KOPT-K1 (cell line): Measurements from ENCODE around the gene CYB561D2.

Experiments used
- H3K27ac ChIP-seq: fragments of 200-600 bp; sonication (generic); 2 replicates; pipeline ENCODE4 v1.5.1; 2016; ENCODE audit warnings: antibody characterized with exemption, mild to moderate bottlenecking, low read depth, low read length; ENCODE audit not compliant: poor library complexity, severe bottlenecking
- H3K36me3 ChIP-seq: fragments of 200-600 bp; sonication (generic); 2 replicates; pipeline ENCODE4 v1.5.1; 2017; ENCODE audit warnings: antibody characterized with exemption, mild to moderate bottlenecking, low read length, moderate library complexity; ENCODE audit not compliant: insufficient read depth
- H3K9me3 ChIP-seq: fragments of 200-600 bp; sonication (generic); 2 replicates; pipeline ENCODE4 v1.5.1; 2017; ENCODE audit warnings: antibody characterized with exemption, low read length, mild to moderate bottlenecking; ENCODE audit not compliant: insufficient read depth, poor library complexity, severe bottlenecking

CYB561D2 gene

GRCh38 chr3:50380405-50381085 is 29.9 kb downstream of the CYB561D2 start:
- Histone ChIP-seq H3K27ac (no peak overlapping the region), H3K9me3 (no peaks in the 10 kb centered on the region), H3K36me3 (no peaks in the 10 kb centered on the region)

- Histone ChIP-seq H3K27ac (no peak overlapping the region), H3K36me3 (no peaks in the 10 kb centered on the region), H3K9me3 (no peaks in the 10 kb centered on the region)
Observed at GRCh38 chr3:50381383-50381782, 30.7 kb downstream of the CYB561D2 start.

DNA sequence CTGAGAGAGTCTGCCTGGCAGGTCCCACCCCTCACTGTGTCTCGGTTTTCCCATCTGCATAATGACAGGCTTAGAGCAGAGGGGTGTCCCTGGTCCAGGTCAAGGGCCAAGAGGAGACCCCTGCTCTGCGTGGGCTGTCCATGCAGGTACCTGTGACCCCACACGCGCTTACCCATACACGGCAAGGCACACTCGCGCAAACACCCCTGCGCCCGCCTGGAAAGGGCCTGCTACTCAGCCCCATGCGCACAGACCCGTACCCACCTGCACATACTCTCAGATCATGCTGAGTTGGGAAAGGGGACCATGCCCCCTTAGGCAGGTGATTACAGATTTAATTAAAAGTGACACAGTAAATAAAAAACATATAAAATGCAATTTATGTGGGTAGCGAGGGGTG is 32.1 kb downstream of the CYB561D2 start:
- H3K36me3 ChIP-seq, result no peaks in the 10 kb centered on the region
- no peaks in the 10 kb centered on the region for H3K9me3 ChIP-seq
- H3K27ac ChIP-seq, result no peak overlapping the region

DNA sequence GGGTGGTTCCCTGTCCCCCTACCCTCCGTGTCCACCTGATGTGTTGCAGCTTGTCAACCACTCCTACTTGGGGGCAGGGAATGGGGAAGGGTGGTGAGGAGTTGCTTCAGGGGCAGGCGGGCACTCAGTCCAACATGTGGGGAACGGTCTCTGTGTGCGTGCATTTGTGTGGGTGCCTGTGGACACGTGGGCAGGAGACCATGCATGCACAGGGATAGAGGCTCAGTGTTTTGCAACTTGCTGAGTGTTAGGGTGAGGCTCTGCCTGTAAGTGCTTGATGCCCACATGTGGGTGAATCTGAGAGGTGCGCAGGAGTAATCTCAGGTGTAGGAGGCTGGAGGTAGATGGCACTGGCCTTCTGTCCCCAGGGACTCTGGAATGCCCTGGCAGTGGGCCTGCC is 33.1 kb downstream of the CYB561D2 start:
- Histone ChIP-seq H3K36me3 (no peaks in the 10 kb centered on the region), H3K9me3 (no peaks in the 10 kb centered on the region)

DNA sequence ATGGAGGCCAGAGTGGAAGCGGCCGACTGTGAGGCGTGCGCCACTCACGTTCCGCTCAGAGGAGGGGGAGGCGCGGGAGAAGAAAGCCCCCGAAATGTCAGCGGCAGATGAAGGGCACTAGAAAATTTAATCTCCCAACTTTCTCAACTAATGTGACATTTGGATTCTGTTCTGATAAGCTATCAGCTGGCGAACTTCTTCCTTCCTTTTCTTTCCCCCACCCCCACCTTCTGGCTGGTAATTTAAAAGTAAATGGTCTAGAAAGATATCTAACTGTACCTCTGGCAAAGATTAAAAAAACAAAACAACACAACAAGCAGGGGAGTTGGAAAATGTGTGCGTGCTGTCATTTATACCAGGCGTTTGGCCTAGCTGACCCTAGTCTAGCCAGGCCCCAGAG is 35.1 kb downstream of the CYB561D2 start:
- no peaks in the 10 kb centered on the region for H3K9me3 ChIP-seq
- no peak overlapping the region for H3K27ac ChIP-seq
- H3K36me3 ChIP-seq, result no peaks in the 10 kb centered on the region

More for the DNA sequence above, 33.1 kb downstream of the CYB561D2 start:
- no peak overlapping the region for H3K27ac ChIP-seq

GRCh38 chr3:50388016-50388719 is 37.5 kb downstream of the CYB561D2 start:
- no peaks in the 10 kb centered on the region for H3K36me3 ChIP-seq
- no peak overlapping the region for H3K27ac ChIP-seq
- H3K9me3 ChIP-seq, result no peaks in the 10 kb centered on the region

DNA sequence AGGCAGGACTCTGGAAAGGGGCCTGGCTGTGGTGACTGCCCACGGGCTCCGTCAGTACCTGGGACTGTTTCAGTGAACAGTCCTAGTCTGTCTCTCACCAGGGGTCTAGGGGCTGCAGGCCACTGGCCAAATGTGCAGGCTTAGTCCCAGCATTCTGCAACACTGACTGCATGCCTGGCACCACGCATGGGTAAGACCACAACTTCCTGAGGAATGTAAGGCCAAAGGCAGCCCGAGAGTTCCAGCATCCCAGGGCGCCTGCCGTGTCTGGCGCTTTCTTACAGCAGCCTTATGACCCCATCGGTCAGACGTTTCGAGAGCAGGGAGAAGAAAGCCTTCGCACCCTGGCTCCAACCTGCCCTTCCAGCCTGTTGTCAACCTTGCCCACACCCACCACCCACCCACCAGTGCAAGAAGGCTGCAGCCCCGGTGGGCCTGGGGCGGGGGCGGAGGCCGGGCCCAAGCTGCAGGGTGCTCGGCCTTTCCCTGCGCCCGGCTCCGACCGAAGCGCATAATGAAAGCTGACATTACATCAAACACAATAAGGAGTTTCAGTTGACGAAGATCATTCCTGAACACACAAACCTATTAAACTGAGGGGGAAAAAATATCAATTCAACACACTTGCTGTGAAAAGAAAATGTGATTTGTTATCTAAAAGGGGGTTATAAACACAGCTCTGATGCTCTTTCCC is 38.2 kb downstream of the CYB561D2 start:
- Histone ChIP-seq H3K27ac (no peak overlapping the region), H3K36me3 (no peaks in the 10 kb centered on the region), H3K9me3 (no peaks in the 10 kb centered on the region)

GRCh38 chr3:50389414-50389767 is 38.7 kb downstream of the CYB561D2 start:
- no peaks in the 10 kb centered on the region for H3K9me3 ChIP-seq
- H3K36me3 ChIP-seq, result no peaks in the 10 kb centered on the region
- H3K27ac ChIP-seq, result no peak overlapping the region

DNA sequence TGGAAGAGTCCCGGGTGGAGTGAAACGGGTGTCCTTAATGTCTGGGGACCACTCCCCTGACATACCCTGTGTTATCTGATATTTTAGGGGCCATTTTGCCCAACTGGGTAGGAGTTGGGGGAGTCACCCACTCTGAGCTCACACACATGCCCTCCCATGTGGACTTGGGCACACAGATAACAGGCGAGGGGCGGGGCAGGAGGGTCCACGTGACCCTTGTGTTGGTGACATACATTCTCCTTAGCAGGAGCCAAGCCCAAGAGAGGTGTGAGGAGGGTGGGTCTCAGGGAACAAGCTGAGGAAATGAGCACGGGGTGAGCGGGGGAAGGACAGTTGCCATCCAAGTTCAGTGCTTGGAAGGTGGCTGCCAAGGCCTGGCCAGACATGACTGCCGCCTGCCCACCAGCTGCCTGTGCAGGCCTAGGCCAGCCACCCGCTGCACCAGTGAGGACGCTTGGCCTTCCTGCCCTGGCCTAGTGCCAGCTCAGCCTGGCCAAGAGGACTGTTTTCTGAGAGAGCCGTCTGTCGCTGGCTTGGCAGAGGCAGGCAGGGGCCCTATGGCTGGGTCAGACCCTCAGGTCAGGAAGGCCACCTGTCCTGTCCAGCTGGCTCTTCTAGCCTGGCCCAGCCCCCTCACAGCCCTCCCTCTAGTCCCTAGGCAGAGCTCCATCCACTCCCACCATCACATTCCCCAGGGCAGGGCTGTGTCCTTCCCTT is 40.0 kb downstream of the CYB561D2 start:
- Histone ChIP-seq H3K27ac (no peak overlapping the region), H3K36me3 (no peaks in the 10 kb centered on the region), H3K9me3 (no peaks in the 10 kb centered on the region)

DNA sequence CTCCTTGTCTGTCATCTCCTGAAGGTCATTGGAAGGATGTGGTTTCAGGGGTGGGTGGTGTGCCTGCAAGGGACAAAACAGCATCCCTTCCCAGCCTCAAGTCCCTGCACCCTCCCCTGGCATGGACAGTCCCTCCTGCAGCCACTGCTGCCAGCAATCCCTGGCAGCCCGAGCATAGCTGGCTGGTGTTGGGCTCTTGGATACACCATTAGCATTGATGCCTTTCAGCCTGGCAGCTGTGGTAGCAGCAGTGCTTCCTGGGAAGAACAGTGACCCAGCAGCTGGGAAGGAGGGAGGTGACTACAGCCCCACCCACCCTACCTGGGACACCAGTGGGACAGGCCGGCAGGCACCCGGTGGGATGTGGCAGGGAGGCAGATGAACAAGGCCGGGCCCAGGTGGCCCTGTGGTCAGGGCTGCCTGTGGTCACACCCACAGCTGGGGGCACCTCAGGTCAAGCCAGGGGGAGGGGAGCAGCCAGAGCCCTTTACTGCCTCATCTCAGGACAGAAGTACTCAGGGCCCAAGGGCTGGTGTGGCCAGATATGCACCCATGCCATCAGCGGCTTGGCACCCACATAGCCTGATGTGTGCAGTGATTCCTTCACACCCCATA is 41.5 kb downstream of the CYB561D2 start:
- H3K36me3 ChIP-seq, result no peaks in the 10 kb centered on the region
- H3K27ac ChIP-seq, result no peak overlapping the region
- H3K9me3 ChIP-seq, result no peaks in the 10 kb centered on the region

- no peaks in the 10 kb centered on the region for H3K9me3 ChIP-seq
- no peaks in the 10 kb centered on the region for H3K36me3 ChIP-seq
- H3K27ac ChIP-seq, result no peak overlapping the region
Observed at GRCh38 chr3:50393061-50393460, 42.4 kb downstream of the CYB561D2 start.

DNA sequence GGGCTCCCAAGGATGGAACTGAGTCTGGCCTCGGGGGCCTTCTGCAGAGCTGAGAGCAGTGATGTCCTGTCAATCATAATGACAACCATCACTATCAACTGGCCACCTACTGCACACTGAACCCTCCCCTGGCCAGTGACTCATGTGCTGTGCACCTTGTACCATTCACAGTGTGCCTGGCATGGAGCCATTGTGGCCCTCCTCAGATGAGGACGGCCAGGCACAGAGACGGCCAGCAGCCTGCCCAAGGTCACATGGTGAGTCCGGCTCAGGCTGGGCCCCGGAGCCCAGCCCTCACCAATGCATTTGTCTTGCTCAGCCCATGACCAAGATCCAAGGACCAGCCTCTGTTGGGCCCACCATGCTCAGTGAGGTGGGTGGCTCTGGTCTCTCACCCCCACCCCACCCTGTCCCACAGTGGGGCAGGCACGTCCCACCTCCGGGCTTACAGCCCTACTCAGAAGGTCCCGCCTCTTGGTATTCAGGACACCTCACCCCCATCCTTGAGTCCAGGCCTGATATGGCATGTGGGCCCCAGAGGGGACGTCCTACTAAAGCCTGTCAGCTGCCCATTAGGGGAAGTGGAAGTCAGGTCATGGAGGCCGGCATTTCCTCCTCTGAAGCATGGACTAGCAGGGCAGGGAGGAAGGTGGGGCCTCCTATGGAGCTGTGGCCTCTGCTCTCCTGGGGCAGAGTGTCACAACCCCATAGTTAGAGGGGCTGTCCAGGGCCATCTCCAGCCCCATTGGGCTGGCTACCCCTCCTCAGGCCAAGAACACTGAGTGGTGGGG is 44.6 kb downstream of the CYB561D2 start:
- H3K9me3 ChIP-seq, result no peaks in the 10 kb centered on the region
- no peak overlapping the region for H3K27ac ChIP-seq

GRCh38 chr3:50396502-50396901 is 45.8 kb downstream of the CYB561D2 start:
- Histone ChIP-seq H3K27ac (no peak overlapping the region), H3K9me3 (no peaks in the 10 kb centered on the region), H3K36me3 (no peaks in the 10 kb centered on the region)

More for the DNA sequence above, 44.6 kb downstream of the CYB561D2 start:
- no peaks in the 10 kb centered on the region for H3K36me3 ChIP-seq

GRCh38 chr3:50401978-50402595 is 51.4 kb downstream of the CYB561D2 start:
- Histone ChIP-seq H3K27ac (no peak overlapping the region), H3K9me3 (no peaks in the 10 kb centered on the region), H3K36me3 (no peaks in the 10 kb centered on the region)
